Caco-2 (cell line): Measurements from ENCODE around the gene DDO. TPM values are rescaled to one million over a fixed set of nuclear protein-coding genes. Genes with fewer than 3 reads are reported as not detected.

Experiments used
- BruUV-seq: library from RNA; stranded (reverse); fragments of 400-500 nt; replicated peaks from 2 replicates; lab custom pipeline; 2021; lab: Mats Ljungman, UMichigan
- CTCF ChIA-PET: fragments of 300-600 bp; sonication (Branson Sonifier 250); formaldehyde crosslinking; loops from one replicate; lab custom pipeline; 2022; ENCODE audit warnings: antibody characterized with exemption; lab: Charles Lee
- POLR2A ChIA-PET: fragments of 300-600 bp; sonication (Branson Sonifier 250); formaldehyde crosslinking; loops from one replicate; lab custom pipeline; 2022; ENCODE audit warnings: antibody characterized with exemption; lab: Charles Lee
- DNase-seq, 2 experiments: peaks; one replicate each; pipeline versions ENCODE4 v3.0.0 to v3.0.0-alpha.2; 2020 to 2022
- H3K27me3 ChIP-seq: replicated peaks from 2 replicates; pipeline ENCODE4 v1.6.0; 2011; ENCODE audit warnings: low read length; ENCODE audit not compliant: control insufficient read depth, insufficient read depth
- H3K36me3 ChIP-seq: 2 replicates; pipeline ENCODE4 v1.5.1; 2011; ENCODE audit warnings: low read length; ENCODE audit not compliant: control insufficient read depth, insufficient read depth
- H3K4me1 ChIP-seq: fragments of 250-450 bp; sonication (Bioruptor Pico); 2 replicates; pipeline ENCODE4 v1.5.1; 2020; ENCODE audit warnings: mild to moderate bottlenecking
- H3K4me3 ChIP-seq: 2 replicates; pipeline ENCODE4 v1.5.1; 2011; ENCODE audit warnings: low read depth, mild to moderate bottlenecking, control low read depth, low read length
- H3K9me3 ChIP-seq: fragments of 250-450 bp; sonication (Bioruptor Pico); 2 replicates; pipeline ENCODE4 v1.5.1; 2020; ENCODE audit warnings: mild to moderate bottlenecking, moderate library complexity
- H3K27ac Mint-ChIP-seq: one replicate; pipeline ENCODE4 v1.8.0; 2022; ENCODE audit warnings: mixed read lengths; ENCODE audit not compliant: unreplicated experiment
- H3K27me3 Mint-ChIP-seq: one replicate; pipeline ENCODE4 v1.8.0; 2022; ENCODE audit warnings: mixed read lengths; ENCODE audit not compliant: insufficient read depth, unreplicated experiment
- H3K36me3 Mint-ChIP-seq: one replicate; pipeline ENCODE4 v1.8.0; 2022; ENCODE audit warnings: mild to moderate bottlenecking, mixed read lengths; ENCODE audit not compliant: insufficient read depth, unreplicated experiment
- H3K4me1 Mint-ChIP-seq: one replicate; pipeline ENCODE4 v1.8.0; 2022; ENCODE audit warnings: low read depth, mixed read lengths; ENCODE audit not compliant: unreplicated experiment
- H3K4me3 Mint-ChIP-seq: one replicate; pipeline ENCODE4 v1.8.0; 2022; ENCODE audit warnings: mild to moderate bottlenecking, moderate library complexity, mixed read lengths; ENCODE audit not compliant: unreplicated experiment
- H3K9me3 Mint-ChIP-seq: one replicate; pipeline ENCODE4 v1.8.0; 2022; ENCODE audit warnings: mixed read lengths; ENCODE audit not compliant: unreplicated experiment
- CTCF ChIP-seq, 2 experiments: fragments of 200-600 bp in 1 of 2; IDR thresholded peaks; 1 replicate in 1 of 2; 2 replicates in 1 of 2; pipeline versions ENCODE4 v1.5.1 to v1.8.0; 2011 to 2022; ENCODE audit warnings: antibody characterized with exemption in 1 of 2, control low read depth in 1 of 2, inconsistent platforms in 1 of 2, low read depth in 1 of 2, low read length in 1 of 2, mild to moderate bottlenecking in 1 of 2, moderate library complexity in 1 of 2; ENCODE audit not compliant: insufficient read depth in 1 of 2, severe bottlenecking in 1 of 2, unreplicated experiment in 1 of 2
- intact Hi-C: fragments of 100-400 bp; cut with micrococcal nuclease; formaldehyde crosslinking; loops from one replicate; pipeline ENCODE4 v1.10.0; 2022; ENCODE audit not compliant: unreplicated experiment
- total RNA-seq: library from RNA; stranded (reverse); gene quantifications from 2 replicates; pipeline ENCODE4 v1.2.3, GENCODE V29; 2022

DDO gene
- total RNA-seq, 1 experiment from 2014 or later: not detected

DNA sequence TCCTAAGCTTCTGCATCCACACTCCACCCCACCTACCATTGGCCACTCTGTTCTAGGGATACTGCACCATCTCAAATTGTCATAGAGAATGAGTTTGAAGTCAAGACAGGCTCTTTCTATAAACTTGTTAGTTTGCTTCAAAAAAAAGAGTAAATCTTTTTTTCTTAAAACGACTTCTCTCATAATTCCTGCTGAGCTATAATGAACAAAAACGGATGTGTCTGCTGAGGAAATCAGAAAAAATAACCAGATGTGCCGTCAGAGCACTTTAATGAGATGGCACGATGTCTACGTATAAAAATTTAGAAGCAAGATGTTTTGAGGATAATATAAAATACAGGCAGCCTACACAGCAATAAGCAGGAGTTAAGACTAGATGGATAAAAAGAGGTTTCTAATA is 24.0 kb upstream of the DDO start:
- Histone ChIP-seq H3K4me3 (no peak overlapping the region), H3K27me3 (no peaks in the 10 kb centered on the region; the same call in 1 of the 2 replicates), H3K9me3 (no peaks in the 10 kb centered on the region), H3K36me3 (no peaks in the 10 kb centered on the region), H3K4me1 (no peaks in the 10 kb centered on the region)
- Mint-ChIP-seq H3K36me3 (no peaks in the 10 kb centered on the region), H3K4me3 (no peak overlapping the region), H3K4me1 (no peaks in the 10 kb centered on the region), H3K27ac (no peak overlapping the region), H3K27me3 (peaks cover 10% of the 10 kb centered on the region), H3K9me3 (no peaks in the 10 kb centered on the region)
- CTCF ChIA-PET: no interaction called here
- intact Hi-C loops: no loop called here
- POLR2A ChIA-PET: no interaction called here
- no peak for TF ChIP-seq CTCF (IDR thresholded peaks at IDR 0.05; ENCODE audit: insufficient read depth in 1 of 2, low read depth in 1 of 2, low read length in 1 of 2, severe bottlenecking in 1 of 2, unreplicated experiment in 1 of 2)
- BruUV-seq: no TSS peak
- no peak for DNase-seq

GRCh38 chr6:110434961-110435602 is 19.7 kb upstream of the DDO start:
- no peak overlapping the region for H3K4me3 Mint-ChIP-seq
- Histone ChIP-seq H3K4me1 (no peaks in the 10 kb centered on the region), H3K9me3 (no peaks in the 10 kb centered on the region), H3K36me3 (no peaks in the 10 kb centered on the region), H3K4me3 (no peak overlapping the region), H3K27me3 (no peaks in the 10 kb centered on the region; the same call in 1 of the 2 replicates)
- no peaks in the 10 kb centered on the region for H3K4me1 Mint-ChIP-seq
- intact Hi-C loops: no loop called here
- H3K27me3 Mint-ChIP-seq: peaks cover 7% of the 10 kb centered on the region
- DNase-seq: no peak
- H3K27ac Mint-ChIP-seq: no peak overlapping the region
- no peaks in the 10 kb centered on the region for H3K36me3 Mint-ChIP-seq
- BruUV-seq: no TSS peak
- no peaks in the 10 kb centered on the region for H3K9me3 Mint-ChIP-seq
- TF ChIP-seq CTCF (IDR thresholded peaks at IDR 0.05; ENCODE audit: insufficient read depth in 1 of 2, low read depth in 1 of 2, low read length in 1 of 2, severe bottlenecking in 1 of 2, unreplicated experiment in 1 of 2): no peak
- ChIA-PET POLR2A (no interaction called here), CTCF (no interaction called here)

DNA sequence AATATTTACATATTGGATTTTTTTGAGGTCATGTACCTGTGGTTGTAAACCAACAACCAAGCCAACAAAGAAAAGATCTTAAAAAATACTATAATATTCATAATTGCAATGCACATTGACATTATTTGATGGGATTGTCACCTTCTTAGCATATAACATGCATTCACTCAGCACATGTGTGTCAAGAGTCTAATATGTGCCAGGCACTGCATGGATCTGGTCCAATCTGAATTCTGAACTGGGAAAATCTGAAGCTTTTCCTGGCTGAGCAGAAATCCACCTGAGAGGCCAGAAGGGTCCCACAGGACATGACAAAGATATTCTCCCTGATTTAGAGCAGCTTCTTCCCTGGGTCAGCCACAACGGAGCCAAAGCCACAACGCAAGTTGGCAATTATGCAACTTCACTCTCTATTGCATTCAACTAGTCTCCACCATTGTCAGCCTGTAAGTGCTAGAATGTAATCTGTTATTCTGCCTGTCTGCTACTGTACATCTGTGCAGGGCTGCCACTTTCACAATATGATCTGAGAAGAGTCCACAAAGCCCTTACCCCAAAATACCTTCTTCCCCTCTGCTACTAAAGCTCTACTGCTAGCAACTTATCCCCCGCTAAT is 17.0 kb upstream of the DDO start:
- CTCF ChIA-PET: no interaction called here
- Mint-ChIP-seq H3K27me3 (peaks cover 8% of the 10 kb centered on the region), H3K4me3 (no peak overlapping the region), H3K36me3 (no peaks in the 10 kb centered on the region), H3K27ac (no peak overlapping the region), H3K9me3 (no peaks in the 10 kb centered on the region), H3K4me1 (no peaks in the 10 kb centered on the region)
- POLR2A ChIA-PET: no interaction called here
- Histone ChIP-seq H3K27me3 (no peaks in the 10 kb centered on the region), H3K4me3 (no peak overlapping the region), H3K9me3 (no peaks in the 10 kb centered on the region), H3K36me3 (no peaks in the 10 kb centered on the region), H3K4me1 (no peaks in the 10 kb centered on the region)
- intact Hi-C loops: no loop called here
- DNase-seq: no peak
- no TSS peak for BruUV-seq
- no peak for TF ChIP-seq CTCF (IDR thresholded peaks at IDR 0.05; ENCODE audit: insufficient read depth in 1 of 2, low read depth in 1 of 2, low read length in 1 of 2, severe bottlenecking in 1 of 2, unreplicated experiment in 1 of 2)
